Loucy (cell line): Measurements from ENCODE around the gene LGALS3BP.

Experiments
- EZH2phosphoT487 ChIP-seq: fragments of 200-600 bp; IDR thresholded peaks from 2 replicates; pipeline ENCODE4 v1.6.1; 2018; ENCODE audit warnings: antibody characterized with exemption, mild to moderate bottlenecking, moderate library complexity, borderline replicate concordance
- TF ChIP-seq, protein P1 (sequence below): fragments of 200-600 bp; sonication (generic); conservative IDR thresholded peaks from 2 replicates; pipeline ENCODE4 v1.5.1; 2014; ENCODE audit warnings: mild to moderate bottlenecking, antibody characterized with exemption, low read length

DNA sequence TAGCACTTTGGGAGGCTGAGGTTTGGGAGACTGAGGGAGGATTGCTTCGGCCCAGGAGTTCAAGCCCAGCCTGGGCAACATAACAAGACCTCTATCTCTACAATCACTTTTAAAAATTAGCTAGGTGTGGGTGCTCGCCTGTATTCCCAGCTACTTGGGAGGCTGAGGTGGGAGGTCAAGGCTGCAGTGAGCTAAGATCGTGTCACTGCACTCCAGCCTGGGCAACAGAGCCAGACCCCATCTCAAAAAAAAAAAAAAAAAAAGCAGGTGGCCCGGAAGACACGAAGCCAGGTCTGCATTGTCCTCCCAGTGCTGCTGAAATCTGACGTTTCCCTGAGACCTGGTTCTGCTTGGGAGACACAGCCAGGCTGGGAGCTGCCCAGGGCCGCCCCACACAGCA is 35.7 kb downstream of the LGALS3BP start:
- TF ChIP-seq, protein P1, sequence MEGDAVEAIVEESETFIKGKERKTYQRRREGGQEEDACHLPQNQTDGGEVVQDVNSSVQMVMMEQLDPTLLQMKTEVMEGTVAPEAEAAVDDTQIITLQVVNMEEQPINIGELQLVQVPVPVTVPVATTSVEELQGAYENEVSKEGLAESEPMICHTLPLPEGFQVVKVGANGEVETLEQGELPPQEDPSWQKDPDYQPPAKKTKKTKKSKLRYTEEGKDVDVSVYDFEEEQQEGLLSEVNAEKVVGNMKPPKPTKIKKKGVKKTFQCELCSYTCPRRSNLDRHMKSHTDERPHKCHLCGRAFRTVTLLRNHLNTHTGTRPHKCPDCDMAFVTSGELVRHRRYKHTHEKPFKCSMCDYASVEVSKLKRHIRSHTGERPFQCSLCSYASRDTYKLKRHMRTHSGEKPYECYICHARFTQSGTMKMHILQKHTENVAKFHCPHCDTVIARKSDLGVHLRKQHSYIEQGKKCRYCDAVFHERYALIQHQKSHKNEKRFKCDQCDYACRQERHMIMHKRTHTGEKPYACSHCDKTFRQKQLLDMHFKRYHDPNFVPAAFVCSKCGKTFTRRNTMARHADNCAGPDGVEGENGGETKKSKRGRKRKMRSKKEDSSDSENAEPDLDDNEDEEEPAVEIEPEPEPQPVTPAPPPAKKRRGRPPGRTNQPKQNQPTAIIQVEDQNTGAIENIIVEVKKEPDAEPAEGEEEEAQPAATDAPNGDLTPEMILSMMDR = no peak
- no peak for TF ChIP-seq EZH2phosphoT487
